GM12874 (cell line): ENCODE results near the gene ARMC8.

Experiments
- CTCF ChIP-seq: IDR thresholded peaks from 2 replicates; pipeline ENCODE4 v1.5.1; 2011; ENCODE audit warnings: low read depth, mild to moderate bottlenecking, control low read depth, low read length, moderate library complexity; ENCODE audit not compliant: insufficient read depth

ARMC8 gene

GRCh38 chr3:138310494-138310893 lies 123.4 kb downstream of the ARMC8 start:
- TF ChIP-seq CTCF, result no peak

GRCh38 chr3:138314751-138315150 lies 127.7 kb downstream of the ARMC8 start:
- TF ChIP-seq CTCF, result no peak

GRCh38 chr3:138317687-138318086 lies 130.6 kb downstream of the ARMC8 start:
- TF ChIP-seq CTCF, result no peak

GRCh38 chr3:138323971-138324370 lies 136.9 kb downstream of the ARMC8 start:
- TF ChIP-seq CTCF, result no peak

GRCh38 chr3:138325990-138326389 lies 138.9 kb downstream of the ARMC8 start:
- TF ChIP-seq CTCF, result no peak

- no peak for TF ChIP-seq CTCF
Measured at GRCh38 chr3:138326866-138327595, 139.9 kb downstream of the ARMC8 start.

- TF ChIP-seq CTCF, result no peak
Measured at GRCh38 chr3:138327831-138328230, 140.7 kb downstream of the ARMC8 start.
